Neural crest cell (in vitro differentiated cells): ENCODE results near the gene ACOT8. TPM values are rescaled to one million over a fixed set of nuclear protein-coding genes. Genes with fewer than 3 reads are reported as not detected.

Experiments
- DNase-seq: peaks from one replicate; pipeline ENCODE4 v3.0.0; 2021; ENCODE audit warnings: low read depth, mixed read lengths, low spot score
- H3K27ac Mint-ChIP-seq: one replicate; pipeline ENCODE4 v1.8.0; 2021; ENCODE audit warnings: mild to moderate bottlenecking, mixed read lengths; ENCODE audit not compliant: unreplicated experiment
- H3K27me3 Mint-ChIP-seq: 2 replicates; pipeline ENCODE4 v1.8.0; 2021; ENCODE audit warnings: low read depth, mild to moderate bottlenecking, mixed read lengths
- H3K36me3 Mint-ChIP-seq: 2 replicates; pipeline ENCODE4 v1.8.0; 2021; ENCODE audit warnings: low read depth, mild to moderate bottlenecking, mixed read lengths
- H3K4me1 Mint-ChIP-seq: 2 replicates; pipeline ENCODE4 v1.8.0; 2021; ENCODE audit warnings: mixed read lengths
- H3K4me3 Mint-ChIP-seq: one replicate; pipeline ENCODE4 v1.8.0; 2021; ENCODE audit warnings: mild to moderate bottlenecking, mixed read lengths
- H3K9me3 Mint-ChIP-seq: 2 replicates; pipeline ENCODE4 v1.8.0; 2021; ENCODE audit warnings: mixed read lengths
- total RNA-seq: library from RNA; stranded (reverse); gene quantifications from 2 replicates; pipeline ENCODE4 v1.2.1, GENCODE V29; 2021
- TF ChIP-seq, protein P1 (sequence below): fragments of 200-600 bp; sonication (generic); conservative IDR thresholded peaks from 2 replicates; pipeline ENCODE4 v1.5.0; 2021; ENCODE audit warnings: antibody characterized with exemption, mild to moderate bottlenecking

ACOT8 gene
- total RNA-seq, 1 donor from 2014 or later, result 14.5 TPM

DNA sequence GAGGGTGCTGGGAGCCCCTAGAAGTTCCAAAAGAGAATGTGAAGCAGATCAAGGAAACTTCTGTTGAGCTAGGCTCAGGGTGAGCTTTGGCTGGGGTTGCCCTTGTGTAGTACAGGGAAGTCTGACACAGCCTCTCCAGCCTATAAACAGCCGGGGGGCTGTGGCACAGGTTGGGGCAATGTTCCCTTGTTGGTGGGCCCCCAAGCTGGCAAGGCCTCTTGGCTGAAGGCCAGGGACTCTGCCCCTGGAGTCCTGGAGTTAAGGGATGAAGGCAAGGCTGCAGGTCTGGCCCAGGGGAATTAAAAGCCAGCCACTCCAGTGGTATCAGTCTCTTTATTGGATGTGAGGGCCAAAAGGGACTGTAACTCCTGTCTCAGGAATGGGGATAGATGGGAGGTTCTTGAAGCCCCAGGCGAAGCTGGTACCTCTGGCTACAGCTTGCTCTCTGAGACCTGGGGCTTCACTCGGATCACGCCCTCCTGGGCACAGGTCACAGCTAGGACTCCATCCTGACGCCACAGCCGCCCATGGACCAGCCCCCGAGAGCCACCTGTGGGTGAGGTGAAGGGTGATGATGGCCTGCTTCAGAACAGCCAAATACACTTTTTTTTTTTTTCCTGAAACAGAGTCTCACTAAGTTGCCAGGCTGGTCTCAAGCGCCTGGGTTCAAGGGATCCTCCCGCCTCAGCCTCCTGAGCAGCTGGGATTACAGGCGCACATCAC lies 15.6 kb downstream of the ACOT8 start:
- TF ChIP-seq, protein P1, sequence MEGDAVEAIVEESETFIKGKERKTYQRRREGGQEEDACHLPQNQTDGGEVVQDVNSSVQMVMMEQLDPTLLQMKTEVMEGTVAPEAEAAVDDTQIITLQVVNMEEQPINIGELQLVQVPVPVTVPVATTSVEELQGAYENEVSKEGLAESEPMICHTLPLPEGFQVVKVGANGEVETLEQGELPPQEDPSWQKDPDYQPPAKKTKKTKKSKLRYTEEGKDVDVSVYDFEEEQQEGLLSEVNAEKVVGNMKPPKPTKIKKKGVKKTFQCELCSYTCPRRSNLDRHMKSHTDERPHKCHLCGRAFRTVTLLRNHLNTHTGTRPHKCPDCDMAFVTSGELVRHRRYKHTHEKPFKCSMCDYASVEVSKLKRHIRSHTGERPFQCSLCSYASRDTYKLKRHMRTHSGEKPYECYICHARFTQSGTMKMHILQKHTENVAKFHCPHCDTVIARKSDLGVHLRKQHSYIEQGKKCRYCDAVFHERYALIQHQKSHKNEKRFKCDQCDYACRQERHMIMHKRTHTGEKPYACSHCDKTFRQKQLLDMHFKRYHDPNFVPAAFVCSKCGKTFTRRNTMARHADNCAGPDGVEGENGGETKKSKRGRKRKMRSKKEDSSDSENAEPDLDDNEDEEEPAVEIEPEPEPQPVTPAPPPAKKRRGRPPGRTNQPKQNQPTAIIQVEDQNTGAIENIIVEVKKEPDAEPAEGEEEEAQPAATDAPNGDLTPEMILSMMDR, result no peak
- no peak overlapping the region for H3K4me3 Mint-ChIP-seq
- no peak for DNase-seq
- H3K4me1 Mint-ChIP-seq, result no peaks in the 10 kb centered on the region
- H3K27me3 Mint-ChIP-seq, result no peaks in the 10 kb centered on the region
- H3K36me3 Mint-ChIP-seq, result peaks cover 3% of the 10 kb centered on the region
- H3K27ac Mint-ChIP-seq, result no peak overlapping the region
- no peaks in the 10 kb centered on the region for H3K9me3 Mint-ChIP-seq

DNA sequence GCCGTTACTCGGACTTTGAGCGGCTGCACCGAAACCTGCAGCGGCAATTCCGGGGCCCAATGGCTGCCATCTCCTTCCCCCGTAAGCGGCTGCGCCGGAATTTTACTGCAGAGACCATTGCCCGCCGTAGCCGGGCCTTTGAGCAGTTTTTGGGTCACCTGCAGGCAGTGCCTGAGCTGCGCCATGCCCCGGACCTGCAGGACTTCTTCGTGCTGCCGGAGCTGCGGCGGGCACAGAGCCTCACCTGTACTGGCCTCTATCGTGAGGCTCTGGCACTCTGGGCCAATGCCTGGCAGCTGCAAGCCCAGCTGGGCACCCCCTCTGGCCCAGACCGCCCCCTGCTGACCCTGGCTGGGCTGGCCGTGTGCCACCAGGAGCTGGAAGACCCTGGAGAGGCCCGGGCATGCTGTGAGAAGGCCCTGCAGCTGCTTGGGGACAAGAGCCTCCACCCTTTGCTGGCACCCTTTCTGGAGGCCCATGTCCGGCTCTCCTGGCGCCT lies 16.4 kb downstream of the ACOT8 start:
- no peaks in the 10 kb centered on the region for H3K9me3 Mint-ChIP-seq
- TF ChIP-seq, protein P1, result no peak
- H3K36me3 Mint-ChIP-seq, result peaks cover 3% of the 10 kb centered on the region
- H3K4me1 Mint-ChIP-seq, result peaks cover 2% of the 10 kb centered on the region
- no peaks in the 10 kb centered on the region for H3K27me3 Mint-ChIP-seq
- DNase-seq, result no peak
- no peak overlapping the region for H3K4me3 Mint-ChIP-seq
- H3K27ac Mint-ChIP-seq, result no peak overlapping the region

GRCh38 chr20:45836841-45837240 lies 20.4 kb downstream of the ACOT8 start:
- H3K9me3 Mint-ChIP-seq, result no peaks in the 10 kb centered on the region
- no peak overlapping the region for H3K27ac Mint-ChIP-seq
- no peaks in the 10 kb centered on the region for H3K36me3 Mint-ChIP-seq
- TF ChIP-seq, protein P1, result no peak
- DNase-seq, result no peak
- H3K4me3 Mint-ChIP-seq, result peak overlapping the region; percentile 28
- peaks cover 28% of the 10 kb centered on the region for H3K4me1 Mint-ChIP-seq
- no peaks in the 10 kb centered on the region for H3K27me3 Mint-ChIP-seq

GRCh38 chr20:45835825-45836224 lies 21.4 kb downstream of the ACOT8 start:
- Mint-ChIP-seq H3K4me3 (peak overlapping the region; percentile 86), H3K4me1 (peaks cover 28% of the 10 kb centered on the region)

GRCh38 chr20:45835329-45835765 lies 21.8 kb downstream of the ACOT8 start:
- H3K27me3 Mint-ChIP-seq, result no peaks in the 10 kb centered on the region
- no peaks in the 10 kb centered on the region for H3K9me3 Mint-ChIP-seq
- peak overlapping the region; percentile 19 for H3K27ac Mint-ChIP-seq
- no peaks in the 10 kb centered on the region for H3K36me3 Mint-ChIP-seq
- H3K4me3 Mint-ChIP-seq, result peak overlapping the region; percentile 86
- no peak for DNase-seq
- TF ChIP-seq, protein P1, result no peak
- H3K4me1 Mint-ChIP-seq, result peaks cover 28% of the 10 kb centered on the region

More at GRCh38 chr20:45835825-45836224, 21.4 kb downstream of the ACOT8 start:
- H3K9me3 Mint-ChIP-seq, result no peaks in the 10 kb centered on the region
- TF ChIP-seq, protein P1, result no peak
- no peaks in the 10 kb centered on the region for H3K36me3 Mint-ChIP-seq
- peak overlapping the region; percentile 19 for H3K27ac Mint-ChIP-seq
- no peaks in the 10 kb centered on the region for H3K27me3 Mint-ChIP-seq
- no peak for DNase-seq
